K562 treated with DMSO at 1 percent for 24 hours (cell line): ENCODE results near the gene SYNGR1. TPM values are rescaled to one million over a fixed set of nuclear protein-coding genes. Genes with fewer than 3 reads are reported as not detected.

Experiments used
- total RNA-seq: library from RNA; unstranded; fragments of 300-600 nt; gene quantifications from 2 replicates; pipeline ENCODE4 v1.2.3, GENCODE V29; 2022; ENCODE audit warnings: low read depth; ENCODE audit not compliant: insufficient read depth

Gene SYNGR1, protein sequence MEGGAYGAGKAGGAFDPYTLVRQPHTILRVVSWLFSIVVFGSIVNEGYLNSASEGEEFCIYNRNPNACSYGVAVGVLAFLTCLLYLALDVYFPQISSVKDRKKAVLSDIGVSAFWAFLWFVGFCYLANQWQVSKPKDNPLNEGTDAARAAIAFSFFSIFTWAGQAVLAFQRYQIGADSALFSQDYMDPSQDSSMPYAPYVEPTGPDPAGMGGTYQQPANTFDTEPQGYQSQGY
- 19.3 and 35.8 TPM in 2 replicates for total RNA-seq

DNA sequence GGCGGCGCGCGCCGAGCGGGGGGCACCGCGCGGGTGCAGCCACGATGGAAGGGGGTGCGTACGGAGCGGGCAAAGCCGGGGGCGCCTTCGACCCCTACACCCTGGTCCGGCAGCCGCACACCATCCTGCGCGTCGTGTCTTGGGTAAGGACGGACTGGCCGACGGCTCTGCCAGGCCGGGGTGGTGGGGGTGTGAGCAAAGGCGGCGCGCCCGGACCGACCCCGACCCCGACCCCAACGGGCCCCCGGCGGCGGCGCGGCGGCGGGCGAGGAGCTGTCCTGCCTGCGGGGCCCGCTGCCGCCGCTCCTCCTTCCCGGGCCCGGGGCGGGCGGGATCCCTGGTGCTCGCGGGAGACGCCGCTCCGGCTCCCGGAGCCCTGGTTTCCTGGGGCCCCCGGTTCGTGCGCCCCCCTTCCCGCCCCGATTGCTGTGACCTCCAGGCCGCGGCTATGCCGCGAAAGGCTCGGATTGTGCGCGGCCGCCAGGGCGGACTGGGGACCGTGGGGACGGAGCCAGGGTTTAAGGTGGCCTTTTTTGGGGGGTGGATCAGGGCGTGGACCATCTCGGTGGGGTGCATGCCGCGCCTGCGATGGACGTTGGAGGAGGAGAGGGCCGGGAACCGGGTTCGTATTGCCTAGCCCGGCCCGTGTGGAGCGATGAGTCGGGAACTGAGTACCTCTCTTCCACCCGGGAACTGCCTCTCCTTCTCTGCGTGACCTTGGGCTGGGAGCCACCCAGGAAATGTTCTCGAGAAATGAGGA lies at the start of gene SYNGR1:
TSS of gene SYNGR1 (plus strand) at position 25 of the 760 bp plus-strand sequence. CDS start at position 45, 20 bp downstream.

DNA sequence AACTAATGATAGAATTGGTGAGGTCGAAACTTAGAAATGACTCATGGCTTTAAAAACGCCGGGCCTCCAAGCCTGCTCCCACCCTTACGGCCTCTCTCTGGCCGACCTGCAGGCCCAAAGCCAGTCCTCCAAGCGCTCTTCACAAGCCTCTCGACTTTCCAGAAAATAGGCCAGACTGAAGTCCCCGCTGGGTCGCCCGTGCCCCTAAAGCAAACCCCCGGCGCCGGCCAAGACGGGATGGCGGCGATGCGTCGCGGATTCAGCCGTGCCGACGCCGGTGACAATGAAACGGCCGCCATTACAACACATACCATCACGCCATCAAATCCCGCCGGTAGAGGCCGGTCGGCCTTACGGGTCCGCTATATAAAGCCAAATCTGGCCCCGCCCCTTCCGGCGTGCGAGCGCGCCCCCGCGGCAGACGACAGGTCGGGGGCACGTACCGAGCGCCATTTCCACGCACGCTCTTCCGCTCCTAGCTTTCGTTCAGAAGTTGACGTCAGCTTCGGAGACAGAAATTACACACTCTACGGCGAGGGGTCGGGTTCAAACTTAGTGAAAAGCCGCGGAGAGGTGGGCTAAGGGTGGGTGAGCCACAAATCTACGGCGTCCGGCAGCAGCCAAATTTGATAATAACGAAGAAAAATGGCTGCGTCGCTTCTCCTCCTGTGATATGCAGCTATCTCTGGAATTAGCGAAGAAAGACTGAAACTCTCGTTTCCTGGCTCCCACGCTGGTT lies 30.3 kb upstream of the SYNGR1 start, which contains the start of gene RPL3:
TSS of gene RPL3 (minus strand) at position 340 of the 739 bp plus-strand sequence. CDS start at position 314, 26 bp downstream.

Other genes starting within 250 kb of the SYNGR1 start
- 7.4 and 9.1 TPM in 2 replicates for gene CBX7, start 197.3 kb upstream of the SYNGR1 start, total RNA-seq
- gene PDGFB, start 105.0 kb upstream of the SYNGR1 start, total RNA-seq, result 0.36 and 0.69 TPM in 2 replicates
- gene RPL3, start 30.4 kb upstream of the SYNGR1 start, total RNA-seq, result 3,803 and 4,081 TPM in 2 replicates
- 26.2 and 28.8 TPM in 2 replicates for gene TAB1, start 49.8 kb downstream of the SYNGR1 start, total RNA-seq
- gene MGAT3, start 107.0 kb downstream of the SYNGR1 start, total RNA-seq, result 7.2 and 7.9 TPM in 2 replicates
- 19.8 and 22.7 TPM in 2 replicates for gene MIEF1, start 152.3 kb downstream of the SYNGR1 start, total RNA-seq
- 731 and 785 TPM in 2 replicates for gene ATF4, start 170.6 kb downstream of the SYNGR1 start, total RNA-seq
- 151 and 157 TPM in 2 replicates for gene RPS19BP1, start 182.8 kb downstream of the SYNGR1 start, total RNA-seq
- gene CACNA1I, start 220.8 kb downstream of the SYNGR1 start, total RNA-seq, result 0.60 and 0.80 TPM in 2 replicates